Activated naive CD4-positive, alpha-beta T cell treated with anti-CD3 and anti-CD28 coated beads for 36 hours (primary cell): ENCODE data around the gene KLF2. TPM values are rescaled to one million over a fixed set of nuclear protein-coding genes. Genes with fewer than 3 reads are reported as not detected.
"Not testable (repeated sequence)": the region's sequence is repeated elsewhere in the genome, so short reads cannot be mapped to it uniquely, and the experiment has no call there.

Experiments used
- CTCF ChIA-PET: fragments of 350-600 bp; sonication (Branson Sonifier 250); formaldehyde crosslinking; loops from one replicate; lab custom pipeline; 2021; ENCODE audit warnings: antibody characterized with exemption; lab: Charles Lee
- DNase-seq: peaks from one replicate; pipeline ENCODE4 v3.0.0-alpha.2; 2020
- H3K27ac Mint-ChIP-seq: one replicate; pipeline ENCODE4 v1.8.0; 2021; ENCODE audit warnings: mild to moderate bottlenecking, mixed read lengths
- H3K27me3 Mint-ChIP-seq: one replicate; pipeline ENCODE4 v1.8.0; 2021; ENCODE audit warnings: low read depth, mixed read lengths
- H3K36me3 Mint-ChIP-seq: one replicate; pipeline ENCODE4 v1.8.0; 2021; ENCODE audit warnings: low read depth, mixed read lengths
- H3K4me1 Mint-ChIP-seq: one replicate; pipeline ENCODE4 v1.8.0; 2021; ENCODE audit warnings: low read depth, mixed read lengths
- H3K4me3 Mint-ChIP-seq: one replicate; pipeline ENCODE4 v1.8.0; 2021; ENCODE audit warnings: mild to moderate bottlenecking, moderate library complexity, mixed read lengths
- H3K9me3 Mint-ChIP-seq: one replicate; pipeline ENCODE4 v1.8.0; 2021; ENCODE audit warnings: mixed read lengths
- intact Hi-C: fragments of 100-400 bp; cut with micrococcal nuclease; formaldehyde crosslinking; loops from one replicate; pipeline ENCODE4 v1.15.1; 2023
- total RNA-seq, 2 experiments: library from RNA; stranded (reverse); gene quantifications; one replicate each; pipeline ENCODE4 v1.2.3, GENCODE V29; 2021

KLF2 gene
- total RNA-seq, 2 experiments from 2014 or later = 0.22 to 0.69 TPM

- no peak overlapping the region for H3K4me3 Mint-ChIP-seq
Measured at GRCh38 chr19:16295057-16295456, 29.6 kb upstream of the KLF2 start.

GRCh38 chr19:16296713-16297112, 27.9 kb upstream of the KLF2 start:
- intact Hi-C loops = no loop called here
- Mint-ChIP-seq H3K4me1 (no peaks in the 10 kb centered on the region), H3K36me3 (no peaks in the 10 kb centered on the region), H3K27ac (no peak overlapping the region), H3K9me3 (no peaks in the 10 kb centered on the region), H3K27me3 (no peaks in the 10 kb centered on the region), H3K4me3 (no peak overlapping the region)
- CTCF ChIA-PET = no interaction called here
- no peak for DNase-seq

More at GRCh38 chr19:16295057-16295456, 29.6 kb upstream of the KLF2 start:
- Mint-ChIP-seq H3K9me3 (no peaks in the 10 kb centered on the region), H3K27ac (no peak overlapping the region), H3K4me1 (no peaks in the 10 kb centered on the region), H3K36me3 (no peaks in the 10 kb centered on the region), H3K27me3 (no peaks in the 10 kb centered on the region)
- no peak for DNase-seq
- CTCF ChIA-PET = interaction anchor here (0.6 kb wide), 1 partner anchor 709 kb away, joined by 5 read pairs; no protein-coding TSS in a partner anchor
- intact Hi-C loops = no loop called here

- no peaks in the 10 kb centered on the region for H3K9me3 Mint-ChIP-seq
- no peaks in the 10 kb centered on the region for H3K27me3 Mint-ChIP-seq
- H3K4me1 Mint-ChIP-seq = no peaks in the 10 kb centered on the region
- no peak for DNase-seq
- no peak overlapping the region for H3K27ac Mint-ChIP-seq
- intact Hi-C loops = no loop called here
- no peak overlapping the region for H3K4me3 Mint-ChIP-seq
- no peaks in the 10 kb centered on the region for H3K36me3 Mint-ChIP-seq
- CTCF ChIA-PET = no interaction called here
Measured at GRCh38 chr19:16297575-16298178, 26.9 kb upstream of the KLF2 start.

DNA sequence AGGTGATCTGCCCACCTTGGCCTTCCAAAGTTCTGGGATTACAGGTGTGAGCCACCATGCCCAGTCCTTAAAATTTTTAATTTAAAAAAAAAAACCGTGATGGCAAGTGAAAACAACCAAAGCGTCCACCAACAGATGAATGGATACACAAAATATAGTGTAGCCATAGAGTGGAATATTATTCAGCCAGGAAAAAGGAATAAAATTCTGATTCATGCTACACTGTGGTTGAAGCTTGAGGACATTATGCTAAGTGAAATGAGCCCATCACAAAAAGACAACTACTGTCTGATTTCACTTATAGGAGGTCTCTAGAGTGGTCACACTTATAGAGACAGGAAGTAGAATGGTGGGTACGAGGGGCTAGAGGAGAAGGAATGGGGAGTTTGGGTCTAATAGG, 26.3 kb upstream of the KLF2 start:
- Mint-ChIP-seq H3K27ac (no peak overlapping the region), H3K27me3 (no peaks in the 10 kb centered on the region), H3K4me3 (no peak overlapping the region), H3K4me1 (no peaks in the 10 kb centered on the region), H3K9me3 (no peaks in the 10 kb centered on the region), H3K36me3 (no peaks in the 10 kb centered on the region)
- CTCF ChIA-PET = interaction anchor here (0.5 kb wide), 1 partner anchor 79 kb away, joined by 3 read pairs; no protein-coding TSS in a partner anchor
- DNase-seq = no peak
- intact Hi-C loops = no loop called here

DNA sequence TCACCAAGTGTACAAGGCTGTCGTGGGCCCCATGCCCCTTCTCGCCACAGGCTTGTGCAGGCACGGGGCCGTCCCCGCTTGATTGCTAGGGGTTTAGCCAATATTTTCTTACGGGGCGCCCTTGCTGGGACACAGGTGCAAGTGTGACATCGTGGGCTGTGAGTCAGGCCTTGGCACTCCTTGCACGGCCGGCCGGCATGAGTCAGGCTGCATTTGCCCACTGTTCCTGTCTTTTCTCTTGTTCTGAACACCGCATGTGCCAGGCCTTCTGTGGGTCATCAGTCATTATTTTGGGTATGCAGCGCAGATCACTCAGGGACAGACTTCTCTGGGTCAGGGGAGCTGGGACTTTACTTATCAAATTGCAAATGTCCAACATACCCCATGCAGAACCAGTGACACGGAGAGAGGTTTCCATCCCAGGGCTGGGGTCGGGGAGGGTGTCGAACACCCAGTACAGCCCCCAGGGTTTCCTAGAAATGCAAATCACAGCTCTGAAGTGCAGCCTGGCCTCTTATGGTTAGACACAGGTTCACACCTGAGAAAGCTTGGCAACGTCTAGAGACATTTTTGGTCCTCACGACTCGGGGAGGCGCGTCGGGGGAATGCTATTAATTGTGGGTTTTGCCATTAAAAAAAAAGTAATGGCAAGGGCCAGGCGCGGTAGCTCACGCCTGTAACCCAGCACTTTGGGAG, 22.5 kb upstream of the KLF2 start:
- Mint-ChIP-seq H3K4me1 (no peaks in the 10 kb centered on the region), H3K9me3 (no peaks in the 10 kb centered on the region), H3K27me3 (no peaks in the 10 kb centered on the region), H3K4me3 (no peak overlapping the region), H3K27ac (no peak overlapping the region), H3K36me3 (no peaks in the 10 kb centered on the region)
- CTCF ChIA-PET = interaction anchor here (0.6 kb wide), 1 partner anchor 864 kb away, joined by 5 read pairs; no protein-coding TSS in a partner anchor
- intact Hi-C loops = no loop called here
- DNase-seq = no peak

DNA sequence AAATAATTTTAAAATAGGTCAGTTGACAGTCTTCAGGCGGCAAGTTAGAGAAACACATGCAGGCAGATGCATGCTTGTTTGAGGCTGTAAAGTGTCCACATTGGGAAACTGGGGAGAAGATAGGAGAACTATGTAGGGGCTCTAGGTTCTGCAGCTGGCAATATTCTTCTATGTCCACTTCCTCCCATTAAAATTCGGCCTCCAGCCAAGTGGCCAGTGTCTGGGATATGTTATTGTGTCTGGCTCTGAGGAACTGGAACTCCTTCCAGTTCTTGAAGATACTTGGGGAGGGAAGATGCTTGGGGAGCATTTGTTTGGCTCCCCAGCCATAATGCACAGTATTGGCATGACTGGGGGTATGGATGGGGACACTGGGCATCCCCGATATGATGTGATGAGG, 20.9 kb upstream of the KLF2 start:
- no peak overlapping the region for H3K4me3 Mint-ChIP-seq
- intact Hi-C loops = no loop called here
- no peaks in the 10 kb centered on the region for H3K9me3 Mint-ChIP-seq
- CTCF ChIA-PET = interaction anchor here (0.7 to 0.8 kb wide), 3 partner anchors 41 to 79 kb away, joined by 3 to 10 read pairs (median 4); no protein-coding TSS in a partner anchor
- H3K27me3 Mint-ChIP-seq = no peaks in the 10 kb centered on the region
- no peak for DNase-seq
- H3K27ac Mint-ChIP-seq = no peak overlapping the region
- H3K4me1 Mint-ChIP-seq = no peaks in the 10 kb centered on the region
- no peaks in the 10 kb centered on the region for H3K36me3 Mint-ChIP-seq

DNA sequence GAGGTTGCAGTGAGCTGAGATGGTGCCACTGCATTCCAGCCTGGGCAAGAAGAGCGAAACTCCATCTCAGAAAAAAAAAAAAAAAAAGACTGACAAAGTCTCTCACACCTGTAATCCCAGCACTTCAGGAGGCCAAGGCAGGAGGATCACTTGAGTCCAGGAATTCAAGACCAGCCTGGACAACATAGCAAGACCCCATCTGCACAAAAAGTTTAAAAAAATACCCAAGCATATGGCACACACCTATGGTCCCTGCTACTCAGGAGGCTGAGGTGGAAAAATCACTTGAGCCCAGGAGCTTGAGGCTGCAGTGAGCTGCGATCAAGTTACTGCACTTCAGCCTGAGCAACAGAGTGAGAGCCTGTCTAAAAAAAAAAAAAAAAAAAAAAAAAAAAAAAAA, 20.1 kb upstream of the KLF2 start:
- H3K36me3 Mint-ChIP-seq, intact Hi-C loops, H3K9me3 Mint-ChIP-seq, H3K27ac Mint-ChIP-seq, H3K4me3 Mint-ChIP-seq, H3K27me3 Mint-ChIP-seq, H3K4me1 Mint-ChIP-seq, CTCF ChIA-PET, DNase-seq: not testable (repeated sequence)

DNA sequence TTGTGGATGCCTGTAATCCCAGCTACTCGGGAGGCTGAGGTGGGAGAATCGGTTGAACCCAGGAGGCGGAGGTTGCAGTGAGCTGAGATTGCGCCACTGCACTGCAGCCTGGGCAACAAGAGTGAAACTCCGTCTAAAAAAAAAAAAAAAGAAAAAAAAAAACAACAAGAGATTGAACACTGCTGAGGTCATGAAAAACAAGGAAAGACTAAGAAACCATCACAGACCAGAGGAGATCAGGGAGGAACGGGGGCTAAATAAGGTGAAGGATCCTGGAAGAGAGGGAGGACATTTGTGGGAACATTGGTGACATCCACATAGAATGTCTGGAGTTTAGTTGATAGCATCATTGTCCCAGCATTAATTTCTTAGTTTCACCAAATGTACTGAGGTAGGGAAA, 19.6 kb upstream of the KLF2 start:
- H3K36me3 Mint-ChIP-seq, CTCF ChIA-PET, H3K4me1 Mint-ChIP-seq, intact Hi-C loops, DNase-seq, H3K27ac Mint-ChIP-seq, H3K9me3 Mint-ChIP-seq, H3K4me3 Mint-ChIP-seq, H3K27me3 Mint-ChIP-seq: not testable (repeated sequence)

DNA sequence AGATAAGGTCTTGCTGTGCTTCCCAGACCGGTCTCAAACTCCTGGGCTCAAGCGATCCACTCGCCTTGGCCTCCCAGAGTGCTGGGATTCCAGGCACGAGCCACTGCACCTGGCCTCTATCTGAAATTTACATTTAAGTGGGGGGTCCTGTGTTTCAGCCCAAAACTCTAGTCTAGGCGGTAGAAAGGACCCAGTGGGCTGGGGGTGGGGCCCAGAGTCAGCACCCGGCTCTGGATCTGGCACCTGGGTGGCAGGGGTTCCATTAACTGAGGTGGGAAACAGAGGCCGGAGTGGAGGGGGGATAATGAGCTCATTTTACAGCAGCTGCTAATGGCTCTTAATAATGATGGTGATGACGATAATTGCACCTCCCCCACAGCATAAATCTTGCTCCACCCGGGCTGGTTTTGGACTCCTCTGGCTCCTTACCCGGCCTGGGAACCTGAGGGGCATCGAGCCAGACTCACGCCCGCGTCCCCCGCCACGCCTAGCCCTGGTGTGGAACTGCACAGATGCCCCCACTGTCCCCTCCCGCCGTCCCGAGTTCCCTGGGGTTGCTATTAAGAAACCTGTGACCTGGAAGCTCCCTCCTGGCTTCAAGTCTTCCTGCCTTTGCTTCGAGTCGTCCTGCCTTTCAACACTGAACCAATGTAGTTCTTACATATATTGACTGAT, 17.8 kb upstream of the KLF2 start:
- CTCF ChIA-PET = interaction anchor here (0.6 kb wide), 1 partner anchor 21 kb away, joined by 3 read pairs; no protein-coding TSS in a partner anchor
- Mint-ChIP-seq H3K27me3 (no peaks in the 10 kb centered on the region), H3K9me3 (no peaks in the 10 kb centered on the region), H3K36me3 (no peaks in the 10 kb centered on the region), H3K4me1 (no peaks in the 10 kb centered on the region), H3K27ac (no peak overlapping the region), H3K4me3 (no peak overlapping the region)
- intact Hi-C loops = no loop called here
- DNase-seq = no peak

GRCh38 chr19:16308081-16308480, 16.5 kb upstream of the KLF2 start:
- Mint-ChIP-seq H3K27me3 (no peaks in the 10 kb centered on the region), H3K36me3 (no peaks in the 10 kb centered on the region), H3K4me3 (no peak overlapping the region), H3K9me3 (no peaks in the 10 kb centered on the region), H3K4me1 (no peaks in the 10 kb centered on the region), H3K27ac (no peak overlapping the region)
- CTCF ChIA-PET = no interaction called here
- DNase-seq = no peak
- intact Hi-C loops = no loop called here

GRCh38 chr19:16309643-16310042, 15.0 kb upstream of the KLF2 start:
- Mint-ChIP-seq H3K9me3 (no peaks in the 10 kb centered on the region), H3K36me3 (no peaks in the 10 kb centered on the region), H3K4me3 (no peak overlapping the region), H3K4me1 (no peaks in the 10 kb centered on the region), H3K27ac (no peak overlapping the region), H3K27me3 (no peaks in the 10 kb centered on the region)
- no peak for DNase-seq
- intact Hi-C loops = no loop called here
- CTCF ChIA-PET = no interaction called here

- DNase-seq = no peak
- H3K9me3 Mint-ChIP-seq = no peaks in the 10 kb centered on the region
- no peaks in the 10 kb centered on the region for H3K27me3 Mint-ChIP-seq
- H3K27ac Mint-ChIP-seq = no peak overlapping the region
- H3K4me1 Mint-ChIP-seq = peaks cover 7% of the 10 kb centered on the region
- H3K36me3 Mint-ChIP-seq = no peaks in the 10 kb centered on the region
- no peak overlapping the region for H3K4me3 Mint-ChIP-seq
- CTCF ChIA-PET = interaction anchor here (1.1 kb wide), 1 partner anchor 9 kb away, joined by 4 read pairs; no protein-coding TSS in a partner anchor
- intact Hi-C loops = no loop called here
Measured at GRCh38 chr19:16315825-16316505, 8.7 kb upstream of the KLF2 start.
